ENCODE data around the gene C17orf50.

Gene C17orf50

GRCh38 chr17:35773679-35774425, 13.2 kb downstream of the C17orf50 start:
- no peak for TF ChIP-seq POLR2AphosphoS5 (IDR thresholded peaks at IDR 0.05; ENCODE audit: low read depth, low read length)
- no peak for TF ChIP-seq POLR2A (IDR thresholded peaks at IDR 0.05; ENCODE audit: low read depth, low read length)
- no peak for TF ChIP-seq TAF1 (IDR thresholded peaks at IDR 0.05; ENCODE audit: borderline replicate concordance, low read depth, low read length)
- DNase-seq (ENCODE audit: insufficient read length) = no peak
- no peak for FAIRE-seq

GRCh38 chr17:35774499-35774898, 13.8 kb downstream of the C17orf50 start:
- no peak for TF ChIP-seq POLR2AphosphoS5 (IDR thresholded peaks at IDR 0.05; ENCODE audit: low read depth, low read length)
- TF ChIP-seq TAF1 (IDR thresholded peaks at IDR 0.05; ENCODE audit: borderline replicate concordance, low read depth, low read length) = no peak
- TF ChIP-seq POLR2A (IDR thresholded peaks at IDR 0.05; ENCODE audit: low read depth, low read length) = no peak
- FAIRE-seq = no peak
- no peak for DNase-seq (ENCODE audit: insufficient read length)

GRCh38 chr17:35775039-35775438, 14.4 kb downstream of the C17orf50 start:
- FAIRE-seq (no peak), DNase-seq (ENCODE audit: insufficient read length) (no peak)
- TF ChIP-seq TAF1 (IDR thresholded peaks at IDR 0.05; ENCODE audit: borderline replicate concordance, low read depth, low read length) = no peak
- TF ChIP-seq POLR2A (IDR thresholded peaks at IDR 0.05; ENCODE audit: low read depth, low read length) = no peak
- TF ChIP-seq POLR2AphosphoS5 (IDR thresholded peaks at IDR 0.05; ENCODE audit: low read depth, low read length) = no peak

GRCh38 chr17:35775583-35775982, 14.9 kb downstream of the C17orf50 start:
- no peak for FAIRE-seq
- no peak for TF ChIP-seq TAF1 (IDR thresholded peaks at IDR 0.05; ENCODE audit: borderline replicate concordance, low read depth, low read length)
- no peak for TF ChIP-seq POLR2AphosphoS5 (IDR thresholded peaks at IDR 0.05; ENCODE audit: low read depth, low read length)
- no peak for TF ChIP-seq POLR2A (IDR thresholded peaks at IDR 0.05; ENCODE audit: low read depth, low read length)

GRCh38 chr17:35778641-35779196, 18.0 kb downstream of the C17orf50 start:
- DNase-seq (ENCODE audit: insufficient read length) (no peak), FAIRE-seq (no peak)
- TF ChIP-seq POLR2AphosphoS5 (IDR thresholded peaks at IDR 0.05; ENCODE audit: low read depth, low read length) (no peak), TAF1 (IDR thresholded peaks at IDR 0.05; ENCODE audit: borderline replicate concordance, low read depth, low read length) (no peak), POLR2A (IDR thresholded peaks at IDR 0.05; ENCODE audit: low read depth, low read length) (no peak)

More at GRCh38 chr17:35775583-35775982, 14.9 kb downstream of the C17orf50 start:
- no peak for DNase-seq (ENCODE audit: insufficient read length)

- FAIRE-seq (no peak), DNase-seq (ENCODE audit: insufficient read length) (no peak)
- TF ChIP-seq POLR2A (IDR thresholded peaks at IDR 0.05; ENCODE audit: low read depth, low read length) (no peak), TAF1 (IDR thresholded peaks at IDR 0.05; ENCODE audit: borderline replicate concordance, low read depth, low read length) (no peak), POLR2AphosphoS5 (IDR thresholded peaks at IDR 0.05; ENCODE audit: low read depth, low read length) (no peak)
Observed at GRCh38 chr17:35780950-35781349, 20.3 kb downstream of the C17orf50 start.

- DNase-seq (ENCODE audit: insufficient read length) (no peak), FAIRE-seq (no peak)
- no peak for TF ChIP-seq POLR2A (IDR thresholded peaks at IDR 0.05; ENCODE audit: low read depth, low read length)
- TF ChIP-seq TAF1 (IDR thresholded peaks at IDR 0.05; ENCODE audit: borderline replicate concordance, low read depth, low read length) = no peak
- TF ChIP-seq POLR2AphosphoS5 (IDR thresholded peaks at IDR 0.05; ENCODE audit: low read depth, low read length) = no peak
Observed at GRCh38 chr17:35784895-35785294, 24.2 kb downstream of the C17orf50 start.

- no peak for TF ChIP-seq POLR2A (IDR thresholded peaks at IDR 0.05; ENCODE audit: low read depth, low read length)
- no peak for TF ChIP-seq POLR2AphosphoS5 (IDR thresholded peaks at IDR 0.05; ENCODE audit: low read depth, low read length)
- TF ChIP-seq TAF1 (IDR thresholded peaks at IDR 0.05; ENCODE audit: borderline replicate concordance, low read depth, low read length) = no peak
- FAIRE-seq = no peak
- no peak for DNase-seq (ENCODE audit: insufficient read length)
Observed at GRCh38 chr17:35786941-35787432, 26.3 kb downstream of the C17orf50 start.

GRCh38 chr17:35788477-35789368, 28.0 kb downstream of the C17orf50 start:
- TF ChIP-seq TAF1 (IDR thresholded peaks at IDR 0.05; ENCODE audit: borderline replicate concordance, low read depth, low read length) = no peak
- TF ChIP-seq POLR2AphosphoS5 (IDR thresholded peaks at IDR 0.05; ENCODE audit: low read depth, low read length) = no peak
- TF ChIP-seq POLR2A (IDR thresholded peaks at IDR 0.05; ENCODE audit: low read depth, low read length) = no peak
- DNase-seq (ENCODE audit: insufficient read length) (no peak), FAIRE-seq (no peak)

- TF ChIP-seq TAF1 (IDR thresholded peaks at IDR 0.05; ENCODE audit: borderline replicate concordance, low read depth, low read length) (no peak), POLR2AphosphoS5 (IDR thresholded peaks at IDR 0.05; ENCODE audit: low read depth, low read length) (no peak), POLR2A (IDR thresholded peaks at IDR 0.05; ENCODE audit: low read depth, low read length) (no peak)
- FAIRE-seq (no peak), DNase-seq (ENCODE audit: insufficient read length) (no peak)
Observed at GRCh38 chr17:35790841-35791240, 30.2 kb downstream of the C17orf50 start.

- DNase-seq (ENCODE audit: insufficient read length) (no peak), FAIRE-seq (no peak)
- no peak for TF ChIP-seq TAF1 (IDR thresholded peaks at IDR 0.05; ENCODE audit: borderline replicate concordance, low read depth, low read length)
- TF ChIP-seq POLR2AphosphoS5 (IDR thresholded peaks at IDR 0.05; ENCODE audit: low read depth, low read length) = no peak
- no peak for TF ChIP-seq POLR2A (IDR thresholded peaks at IDR 0.05; ENCODE audit: low read depth, low read length)
Observed at GRCh38 chr17:35791681-35792350, 31.1 kb downstream of the C17orf50 start.
